H1 (cell line): ENCODE results near the gene GMPR. TPM values are rescaled to one million over a fixed set of nuclear protein-coding genes. Genes with fewer than 3 reads are reported as not detected.

ENCODE experiments used
- CHD7 ChIP-seq: fragments of 300-600 bp; sonication (generic); IDR thresholded peaks from 2 replicates; pipeline ENCODE4 v1.7.1; 2012; ENCODE audit warnings: low read length, moderate library complexity, mild to moderate bottlenecking, inconsistent platforms; ENCODE audit not compliant: insufficient replicate concordance
- polyA plus RNA-seq, 7 experiments: library from polyadenylated mRNA; depleted of rRNA in 3 of 7; stranded (reverse) in 5 of 7; unstranded in 2 of 7; fragments of >200 nt in 5 of 7; fragments of 200-250 nt in 2 of 7; gene quantifications; 1 replicate in 5 of 7; 2 replicates in 1 of 7; 4 replicates in 1 of 7; pipeline versions ENCODE4 v1.2.1 to v1.2.3, GENCODE V29; 2011 to 2013; ENCODE audit warnings: missing spikeins in 2 of 7, mixed read lengths in 2 of 7
- total RNA-seq: library from RNA; stranded (reverse); fragmentation: NEBNext Ultra II Directional; extraction: Animal tissue kit (Norgen Biotek cat#: 25700); gene quantifications from 2 replicates; pipeline ENCODE4 v1.2.1, GENCODE V29; 2021

Gene GMPR
- total and polyA plus RNA-seq, 2 of the 8 experiments (the other 6 are each of a cell fraction or from before 2014, with no cell fraction given), result 0.99 to 1.2 TPM

GRCh38 chr6:16254535-16254934 is 16.1 kb downstream of the GMPR start (continued):
- peak; percentile 98 for TF ChIP-seq CHD7
